IMR-90 (cell line): Measurements from ENCODE around the gene POU2AF1. TPM values are rescaled to one million over a fixed set of nuclear protein-coding genes. Genes with fewer than 3 reads are reported as not detected.

Source experiments
- ATAC-seq: fragments of 200-7000 bp; cut with Tn5 transposase; 2 replicates; pipeline ENCODE4 v1.9.1; 2020; ENCODE audit warnings: low read depth, mild to moderate bottlenecking, moderate library complexity
- BruUV-seq: library from RNA; stranded (reverse); fragments of 400-500 nt; replicated peaks from 2 replicates; lab custom pipeline; 2021; lab: Mats Ljungman, UMichigan
- CTCF ChIA-PET: fragments of 300-600 bp; formaldehyde crosslinking; extraction: SDS; loops from one replicate; lab custom pipeline; 2021; ENCODE audit warnings: antibody characterized with exemption; lab: Yijun Ruan, JAX
- POLR2A ChIA-PET: fragments of 300-600 bp; sonication (Branson Sonifier 250); formaldehyde crosslinking; loops from one replicate; lab custom pipeline; 2022; ENCODE audit warnings: antibody characterized with exemption; ENCODE audit not compliant: unreplicated experiment; lab: Charles Lee
- DNase-seq: peaks from one replicate; pipeline ENCODE4 v3.0.0; 2013
- H2AFZ ChIP-seq: replicated peaks from 2 replicates; pipeline ENCODE3; 2013; ENCODE audit warnings: low read length, mild to moderate bottlenecking; ENCODE audit not compliant: poor library complexity
- H2AK5ac ChIP-seq: 2 replicates; pipeline ENCODE4 v1.6.1; 2013; ENCODE audit warnings: low read depth, low read length, inconsistent platforms
- H2AK9ac ChIP-seq: replicated peaks from 2 replicates; pipeline ENCODE3; 2013; ENCODE audit warnings: mild to moderate bottlenecking, low read depth, low read length, moderate library complexity; ENCODE audit not compliant: poor library complexity
- H2BK120ac ChIP-seq: 2 replicates; pipeline ENCODE4 v1.6.1; 2013; ENCODE audit warnings: low read depth, low read length, inconsistent platforms
- H2BK15ac ChIP-seq: 3 replicates; pipeline ENCODE4 v1.6.1; 2013; ENCODE audit warnings: low read depth, low read length, inconsistent platforms
- H2BK20ac ChIP-seq: 2 replicates; pipeline ENCODE4 v1.6.1; 2013; ENCODE audit warnings: low read depth, mild to moderate bottlenecking, inconsistent platforms, low read length, moderate library complexity
- H2BK5ac ChIP-seq: 2 replicates; pipeline ENCODE4 v1.6.1; 2013; ENCODE audit warnings: mild to moderate bottlenecking, low read depth, low read length, inconsistent platforms; ENCODE audit not compliant: poor library complexity, severe bottlenecking
- H3K14ac ChIP-seq: replicated peaks from 2 replicates; pipeline ENCODE4 v1.6.1; 2013; ENCODE audit warnings: low read depth, low read length, inconsistent platforms
- H3K18ac ChIP-seq: 2 replicates; pipeline ENCODE4 v1.6.1; 2013; ENCODE audit warnings: low read depth, low read length, control low read depth
- H3K23ac ChIP-seq: 2 replicates; pipeline ENCODE4 v1.6.1; 2013; ENCODE audit warnings: low read depth, low read length, inconsistent platforms
- H3K27ac ChIP-seq: 2 replicates; pipeline ENCODE4 v1.5.1; 2013; ENCODE audit warnings: mild to moderate bottlenecking, control low read depth, low read length; ENCODE audit not compliant: insufficient read depth
- H3K27me3 ChIP-seq: 2 replicates; pipeline ENCODE4 v1.6.1; 2013; ENCODE audit warnings: low read length; ENCODE audit not compliant: control insufficient read depth, insufficient read depth
- H3K36me3 ChIP-seq: 2 replicates; pipeline ENCODE4 v1.6.1; 2013; ENCODE audit warnings: low read length, mixed read lengths; ENCODE audit not compliant: control insufficient read depth, insufficient read depth
- H3K4ac ChIP-seq: 2 replicates; pipeline ENCODE4 v1.6.1; 2013; ENCODE audit warnings: low read depth, low read length, inconsistent platforms
- H3K4me1 ChIP-seq: 2 replicates; pipeline ENCODE4 v1.6.1; 2013; ENCODE audit warnings: low read length, mixed read lengths; ENCODE audit not compliant: control insufficient read depth, insufficient read depth
- H3K4me2 ChIP-seq: 2 replicates; pipeline ENCODE4 v1.6.1; 2013; ENCODE audit warnings: low read depth, mild to moderate bottlenecking, control low read depth, low read length, moderate library complexity
- H3K4me3 ChIP-seq: 2 replicates; pipeline ENCODE4 v1.5.1; 2013; ENCODE audit warnings: low read depth, mild to moderate bottlenecking, control low read depth, low read length, moderate library complexity; ENCODE audit not compliant: insufficient read depth
- H3K56ac ChIP-seq: 2 replicates; pipeline ENCODE4 v1.6.1; 2013; ENCODE audit warnings: low read length, inconsistent platforms; ENCODE audit not compliant: insufficient read depth; ENCODE audit errors: extremely low read depth
- H3K79me1 ChIP-seq, 2 experiments: 2 replicates each; pipeline ENCODE4 v1.6.1; 2013; ENCODE audit warnings: low read length in 2 of 2, inconsistent platforms in 1 of 2, low read depth in 1 of 2
- H3K9ac ChIP-seq: 2 replicates; pipeline ENCODE4 v1.6.1; 2013; ENCODE audit warnings: low read depth, low read length, control low read depth
- H3K9me1 ChIP-seq: 2 replicates; pipeline ENCODE4 v1.6.1; 2013; ENCODE audit warnings: low read length, inconsistent platforms; ENCODE audit not compliant: insufficient read depth
- H3K9me3 ChIP-seq: 2 replicates; pipeline ENCODE4 v1.6.1; 2013; ENCODE audit warnings: low read length; ENCODE audit not compliant: control insufficient read depth, insufficient read depth
- H4K20me1 ChIP-seq: 2 replicates; pipeline ENCODE4 v1.6.1; 2013; ENCODE audit warnings: low read length, inconsistent platforms; ENCODE audit not compliant: insufficient read depth
- H4K5ac ChIP-seq: 2 replicates; pipeline ENCODE4 v1.6.1; 2013; ENCODE audit warnings: mild to moderate bottlenecking, low read depth, low read length, control low read depth
- H4K8ac ChIP-seq, 2 experiments: 2 replicates each; pipeline ENCODE4 v1.6.1; 2013; ENCODE audit warnings: low read depth in 2 of 2, low read length in 2 of 2, control low read depth in 1 of 2, inconsistent platforms in 1 of 2
- H4K91ac ChIP-seq: 2 replicates; pipeline ENCODE4 v1.6.1; 2013; ENCODE audit warnings: low read depth, low read length, inconsistent platforms; ENCODE audit not compliant: insufficient read depth
- BHLHE40 ChIP-seq: fragments of 150-350 bp; IDR thresholded peaks from 2 replicates; pipeline ENCODE4 v1.6.1; 2016; ENCODE audit warnings: mild to moderate bottlenecking, low read depth, low read length
- CEBPB ChIP-seq: IDR thresholded peaks from 2 replicates; pipeline ENCODE4 v1.6.1; 2012; ENCODE audit warnings: low read depth, low read length, improper control_type of control experiment
- CHD1 ChIP-seq: IDR thresholded peaks from 2 replicates; pipeline ENCODE4 v1.6.1; 2012; ENCODE audit warnings: low read depth, low read length, improper control_type of control experiment
- CTCF ChIP-seq: conservative IDR thresholded peaks from 2 replicates; pipeline ENCODE4 v1.5.1; 2012; ENCODE audit warnings: mild to moderate bottlenecking, low read depth, low read length, improper control_type of control experiment
- ELK1 ChIP-seq: fragments of 150-350 bp; IDR thresholded peaks from 2 replicates; pipeline ENCODE4 v1.6.1; 2016; ENCODE audit warnings: low read depth, mild to moderate bottlenecking, low read length, moderate library complexity, borderline replicate concordance
- FOS ChIP-seq: fragments of 150-350 bp; IDR thresholded peaks from 2 replicates; pipeline ENCODE4 v1.6.1; 2016; ENCODE audit warnings: low read depth, low read length
- MAFK ChIP-seq: IDR thresholded peaks from 2 replicates; pipeline ENCODE4 v1.6.1; 2012; ENCODE audit warnings: low read depth, low read length, improper control_type of control experiment
- MXI1 ChIP-seq: IDR thresholded peaks from 2 replicates; pipeline ENCODE4 v1.6.1; 2012; ENCODE audit warnings: low read depth, mild to moderate bottlenecking, low read length, moderate library complexity, borderline replicate concordance
- NFE2L2 ChIP-seq: fragments of 150-350 bp; IDR thresholded peaks from 2 replicates; pipeline ENCODE4 v1.6.1; 2016; ENCODE audit warnings: low read depth, mild to moderate bottlenecking, low read length
- POLR2A ChIP-seq: IDR thresholded peaks from 2 replicates; pipeline ENCODE4 v1.6.1; 2012; ENCODE audit warnings: mild to moderate bottlenecking, low read depth, low read length
- RAD21 ChIP-seq: IDR thresholded peaks from 2 replicates; pipeline ENCODE4 v1.6.1; 2012; ENCODE audit warnings: low read length, improper control_type of control experiment
- RFX5 ChIP-seq: IDR thresholded peaks from 2 replicates; pipeline ENCODE4 v1.8.0; 2012; ENCODE audit warnings: low read depth, mild to moderate bottlenecking, low read length, moderate library complexity
- SMC3 ChIP-seq: fragments of 150-350 bp; IDR thresholded peaks from 2 replicates; pipeline ENCODE4 v1.6.1; 2016; ENCODE audit warnings: low read depth, mild to moderate bottlenecking, antibody characterized with exemption, low read length, moderate library complexity
- WGBS, 2 experiments: methylation state at CpG; one replicate each; pipeline versions ENCODE4 v1.1.5 to v1.1.7; 2013; ENCODE audit warnings: missing lambda C conversion rate in 2 of 2; ENCODE audit not compliant: insufficient read length in 1 of 2; ENCODE audit errors: extremely low coverage in 2 of 2; 5-methylcytosine and 5-hydroxymethylcytosine counted together
- dilution Hi-C: fragments of 300-500 bp; cut with HindIII; formaldehyde crosslinking; loops from one replicate; pipeline ENCODE4 v1.14.3; 2018; ENCODE audit warnings: low sequenced_read_pairs; ENCODE audit not compliant: unreplicated experiment
- in situ Hi-C: fragments of 300-500 bp; cut with MboI; formaldehyde crosslinking; loops from 3 replicates; pipeline ENCODE4 v1.14.3; 2019; ENCODE audit warnings: low sequenced_read_pairs, inconsistent platforms, mixed read lengths
- intact Hi-C: fragments of 100-400 bp; cut with micrococcal nuclease; formaldehyde crosslinking; loops from 2 replicates; pipeline ENCODE4 v1.10.0; 2022
- polyA plus RNA-seq, 3 experiments: library from polyadenylated mRNA; depleted of rRNA; stranded (reverse); fragments of >200 nt; gene quantifications; 2 replicates each; pipeline ENCODE4 v1.2.3, GENCODE V29; 2012; ENCODE audit warnings: low replicate concordance in 1 of 3
- total RNA-seq: library from RNA; depleted of rRNA; stranded (reverse); fragments of >200 nt; gene quantifications from 2 replicates; pipeline ENCODE4 v1.2.3, GENCODE V29; 2012
- TF ChIP-seq, protein P1 (sequence below): fragments of 150-350 bp; IDR thresholded peaks from 2 replicates; pipeline ENCODE4 v1.6.1; 2017; ENCODE audit warnings: mild to moderate bottlenecking, antibody characterized with exemption, low read length, low read depth

Gene POU2AF1
- total and polyA plus RNA-seq, 2 of the 4 experiments (the other 2 are of a cell fraction) = not detected

DNA sequence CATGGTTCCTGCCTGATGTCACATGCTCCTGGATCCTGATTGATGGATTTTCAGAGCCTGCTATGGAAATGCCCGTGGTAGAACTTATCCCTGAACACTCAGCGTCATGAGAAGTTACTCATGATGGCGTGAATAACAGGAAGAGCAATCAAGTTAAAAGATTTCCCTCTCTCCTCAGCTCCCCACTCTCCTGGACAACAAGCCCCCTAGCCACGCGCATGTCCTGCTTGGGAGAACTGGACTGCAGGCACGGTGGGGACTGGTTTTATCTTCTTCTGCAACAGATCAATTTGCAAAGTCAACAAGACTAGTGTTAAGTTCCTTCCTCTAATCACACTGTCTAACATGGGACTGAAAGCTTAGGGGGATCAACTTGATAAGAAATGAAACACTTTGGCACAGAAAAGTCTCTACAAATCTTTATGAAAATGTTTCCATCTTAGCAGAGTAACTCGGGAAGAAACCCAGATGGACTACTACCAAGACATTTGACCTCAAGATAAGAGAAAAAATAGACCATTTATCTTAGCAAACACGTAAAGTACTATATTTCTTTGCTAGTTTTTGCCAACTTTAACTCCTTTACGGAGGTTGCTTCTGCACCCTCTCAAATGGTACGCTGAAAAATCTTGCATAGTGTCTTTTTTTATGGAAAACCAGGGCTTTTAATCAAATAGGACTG is 27.6 kb downstream of the POU2AF1 start:
- no peaks in the 10 kb centered on the region for H3K79me1 ChIP-seq
- no peak overlapping the region for H3K4me2 ChIP-seq
- intact Hi-C loops = no loop called here
- no peak overlapping the region for H4K8ac ChIP-seq
- H2BK15ac ChIP-seq = no peak overlapping the region
- CTCF ChIA-PET = no interaction called here
- no peaks in the 10 kb centered on the region for H4K20me1 ChIP-seq
- H2BK20ac ChIP-seq = no peak overlapping the region
- no peaks in the 10 kb centered on the region for H3K4me1 ChIP-seq
- H3K36me3 ChIP-seq = no peaks in the 10 kb centered on the region
- dilution Hi-C loops = no loop called here
- no peak overlapping the region for H4K91ac ChIP-seq
- no CpG with 5 or more reads among the region's 10 CpGs for WGBS, 2 experiments
- no peak overlapping the region for H3K27ac ChIP-seq
- no peak overlapping the region for H3K4ac ChIP-seq
- no peak overlapping the region for H3K9ac ChIP-seq
- H2AK5ac ChIP-seq = no peak overlapping the region
- H3K23ac ChIP-seq = no peak overlapping the region
- H4K5ac ChIP-seq = no peak overlapping the region
- no peak overlapping the region for H3K4me3 ChIP-seq
- no TSS peak for BruUV-seq
- H2AK9ac ChIP-seq = no peak overlapping the region
- TF ChIP-seq MXI1 (no peak), BHLHE40 (no peak), RAD21 (no peak), ELK1 (no peak), RFX5 (no peak), POLR2A (no peak), CHD1 (no peak), CTCF (no peak), FOS (no peak), NFE2L2 (no peak), CEBPB (no peak), MAFK (no peak), SMC3 (no peak)
- TF ChIP-seq, protein P1, sequence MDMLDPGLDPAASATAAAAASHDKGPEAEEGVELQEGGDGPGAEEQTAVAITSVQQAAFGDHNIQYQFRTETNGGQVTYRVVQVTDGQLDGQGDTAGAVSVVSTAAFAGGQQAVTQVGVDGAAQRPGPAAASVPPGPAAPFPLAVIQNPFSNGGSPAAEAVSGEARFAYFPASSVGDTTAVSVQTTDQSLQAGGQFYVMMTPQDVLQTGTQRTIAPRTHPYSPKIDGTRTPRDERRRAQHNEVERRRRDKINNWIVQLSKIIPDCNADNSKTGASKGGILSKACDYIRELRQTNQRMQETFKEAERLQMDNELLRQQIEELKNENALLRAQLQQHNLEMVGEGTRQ = no peak
- H2AFZ ChIP-seq = no peak overlapping the region
- no peak overlapping the region for H3K18ac ChIP-seq
- H2BK120ac ChIP-seq = no peak overlapping the region
- POLR2A ChIA-PET = no interaction called here
- ATAC-seq (no peak), DNase-seq (no peak)
- H3K9me3 ChIP-seq = no peaks in the 10 kb centered on the region
- H3K56ac ChIP-seq = no peak overlapping the region
- no peak overlapping the region for H3K14ac ChIP-seq
- H3K27me3 ChIP-seq = peaks cover 27% of the 10 kb centered on the region
- in situ Hi-C loops = no loop called here
- no peak overlapping the region for H2BK5ac ChIP-seq
- no peaks in the 10 kb centered on the region for H3K9me1 ChIP-seq
